IPS-18c (cell line): ENCODE results near the gene CAMKMT.
"Not testable (repeated sequence)": the region's sequence is repeated elsewhere in the genome, so short reads cannot be mapped to it uniquely, and the experiment has no call there.

ENCODE experiments used
- H3K4me3 ChIP-seq: 2 replicates; pipeline ENCODE4 v1.7.0; 2013; ENCODE audit warnings: low read depth, mild to moderate bottlenecking, low read length, moderate library complexity; ENCODE audit not compliant: insufficient read depth
- H3K9me3 ChIP-seq: one replicate; pipeline ENCODE4 v1.6.1; 2013; ENCODE audit warnings: mild to moderate bottlenecking, low read length, moderate library complexity; ENCODE audit not compliant: control insufficient read depth, insufficient read depth

The CAMKMT gene

GRCh38 chr2:44579837-44580230, 218.1 kb downstream of the CAMKMT start:
- Histone ChIP-seq H3K9me3 (no peaks in the 10 kb centered on the region), H3K4me3 (no peak overlapping the region)

- no peaks in the 10 kb centered on the region for H3K9me3 ChIP-seq
- H3K4me3 ChIP-seq, result no peak overlapping the region
Measured at GRCh38 chr2:44580875-44581515, 219.2 kb downstream of the CAMKMT start.

GRCh38 chr2:44582363-44583008, 220.7 kb downstream of the CAMKMT start:
- no peak overlapping the region for H3K4me3 ChIP-seq
- no peaks in the 10 kb centered on the region for H3K9me3 ChIP-seq

- H3K4me3 ChIP-seq, H3K9me3 ChIP-seq: not testable (repeated sequence)
Measured at GRCh38 chr2:44595615-44596014, 233.9 kb downstream of the CAMKMT start.

- H3K4me3 ChIP-seq, result no peak overlapping the region
- no peaks in the 10 kb centered on the region for H3K9me3 ChIP-seq
Measured at GRCh38 chr2:44596537-44597320, 235.0 kb downstream of the CAMKMT start.

- H3K4me3 ChIP-seq, result no peak overlapping the region
- no peaks in the 10 kb centered on the region for H3K9me3 ChIP-seq
Measured at GRCh38 chr2:44598330-44599119, 236.8 kb downstream of the CAMKMT start.

GRCh38 chr2:44599130-44599529, 237.4 kb downstream of the CAMKMT start:
- Histone ChIP-seq H3K4me3 (no peak overlapping the region), H3K9me3 (no peaks in the 10 kb centered on the region)

GRCh38 chr2:44602446-44602845, 240.7 kb downstream of the CAMKMT start:
- Histone ChIP-seq H3K9me3 (no peaks in the 10 kb centered on the region), H3K4me3 (no peak overlapping the region)

GRCh38 chr2:44605511-44605910, 243.8 kb downstream of the CAMKMT start:
- no peak overlapping the region for H3K4me3 ChIP-seq
- no peaks in the 10 kb centered on the region for H3K9me3 ChIP-seq

- H3K9me3 ChIP-seq, result no peaks in the 10 kb centered on the region
- H3K4me3 ChIP-seq, result no peak overlapping the region
Measured at GRCh38 chr2:44612276-44612675, 250.5 kb downstream of the CAMKMT start.

GRCh38 chr2:44614940-44615339, 253.2 kb downstream of the CAMKMT start:
- H3K4me3 ChIP-seq, result no peak overlapping the region
- H3K9me3 ChIP-seq, result no peaks in the 10 kb centered on the region

GRCh38 chr2:44615950-44616518, 254.3 kb downstream of the CAMKMT start:
- Histone ChIP-seq H3K4me3 (no peak overlapping the region), H3K9me3 (no peaks in the 10 kb centered on the region)

- no peak overlapping the region for H3K4me3 ChIP-seq
- no peaks in the 10 kb centered on the region for H3K9me3 ChIP-seq
Measured at GRCh38 chr2:44616667-44617155, 255.0 kb downstream of the CAMKMT start.

- Histone ChIP-seq H3K4me3 (no peak overlapping the region), H3K9me3 (no peaks in the 10 kb centered on the region)
Measured at GRCh38 chr2:44618251-44619023, 256.7 kb downstream of the CAMKMT start.

- H3K4me3 ChIP-seq, result no peak overlapping the region
- no peaks in the 10 kb centered on the region for H3K9me3 ChIP-seq
Measured at GRCh38 chr2:44620189-44620990, 258.6 kb downstream of the CAMKMT start.
